Ishikawa (cell line): ENCODE results near the gene KIAA1217.

Experiments
- CREB1 ChIP-seq: IDR thresholded peaks from 2 replicates; pipeline ENCODE4 v1.6.1; 2012; ENCODE audit warnings: low read depth
- EGR1 ChIP-seq: IDR thresholded peaks from 2 replicates; pipeline ENCODE4 v1.6.1; 2012
- EP300 ChIP-seq: IDR thresholded peaks from 2 replicates; pipeline ENCODE4 v1.6.1; 2012; ENCODE audit warnings: borderline replicate concordance
- FOXM1 ChIP-seq: IDR thresholded peaks from 2 replicates; pipeline ENCODE4 v1.6.1; 2012; ENCODE audit warnings: low read depth, borderline replicate concordance
- NFIC ChIP-seq: IDR thresholded peaks from 2 replicates; pipeline ENCODE4 v1.6.1; 2012
- TF ChIP-seq, protein P1 (sequence below): IDR thresholded peaks from 2 replicates; pipeline ENCODE4 v1.6.1; 2012; ENCODE audit warnings: low read depth, mild to moderate bottlenecking
- TF ChIP-seq, protein P2 (sequence below): IDR thresholded peaks from 2 replicates; pipeline ENCODE4 v1.6.1; 2012

DNA sequence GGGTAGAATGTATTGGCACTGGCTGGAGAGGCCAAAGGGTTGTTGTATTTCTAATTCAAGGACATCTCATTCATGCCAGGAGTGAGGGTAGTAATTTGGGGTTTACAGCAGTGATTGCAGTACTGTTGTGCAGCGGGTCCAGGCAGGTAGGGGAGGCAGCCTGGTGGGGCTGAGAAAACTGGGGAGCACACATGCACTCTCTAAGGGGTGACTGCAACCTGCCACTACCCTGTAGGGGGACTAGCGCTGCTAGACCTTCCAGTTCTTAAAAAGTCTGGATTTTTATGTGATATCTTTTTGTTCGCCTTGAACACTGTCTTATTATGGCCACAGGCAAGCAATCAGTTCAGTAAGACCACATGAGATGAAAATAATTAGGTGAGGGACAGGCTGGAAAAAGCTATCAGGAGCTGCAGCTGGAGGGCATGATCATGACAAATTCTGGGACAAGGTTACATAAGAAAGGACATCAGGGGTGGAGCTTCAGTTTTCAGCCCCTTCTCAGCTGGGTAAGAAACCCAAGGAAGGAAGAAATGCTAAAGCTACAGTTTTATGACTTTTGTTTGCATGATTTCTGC, 365.7 kb downstream of the KIAA1217 start:
- TF ChIP-seq, protein P1, sequence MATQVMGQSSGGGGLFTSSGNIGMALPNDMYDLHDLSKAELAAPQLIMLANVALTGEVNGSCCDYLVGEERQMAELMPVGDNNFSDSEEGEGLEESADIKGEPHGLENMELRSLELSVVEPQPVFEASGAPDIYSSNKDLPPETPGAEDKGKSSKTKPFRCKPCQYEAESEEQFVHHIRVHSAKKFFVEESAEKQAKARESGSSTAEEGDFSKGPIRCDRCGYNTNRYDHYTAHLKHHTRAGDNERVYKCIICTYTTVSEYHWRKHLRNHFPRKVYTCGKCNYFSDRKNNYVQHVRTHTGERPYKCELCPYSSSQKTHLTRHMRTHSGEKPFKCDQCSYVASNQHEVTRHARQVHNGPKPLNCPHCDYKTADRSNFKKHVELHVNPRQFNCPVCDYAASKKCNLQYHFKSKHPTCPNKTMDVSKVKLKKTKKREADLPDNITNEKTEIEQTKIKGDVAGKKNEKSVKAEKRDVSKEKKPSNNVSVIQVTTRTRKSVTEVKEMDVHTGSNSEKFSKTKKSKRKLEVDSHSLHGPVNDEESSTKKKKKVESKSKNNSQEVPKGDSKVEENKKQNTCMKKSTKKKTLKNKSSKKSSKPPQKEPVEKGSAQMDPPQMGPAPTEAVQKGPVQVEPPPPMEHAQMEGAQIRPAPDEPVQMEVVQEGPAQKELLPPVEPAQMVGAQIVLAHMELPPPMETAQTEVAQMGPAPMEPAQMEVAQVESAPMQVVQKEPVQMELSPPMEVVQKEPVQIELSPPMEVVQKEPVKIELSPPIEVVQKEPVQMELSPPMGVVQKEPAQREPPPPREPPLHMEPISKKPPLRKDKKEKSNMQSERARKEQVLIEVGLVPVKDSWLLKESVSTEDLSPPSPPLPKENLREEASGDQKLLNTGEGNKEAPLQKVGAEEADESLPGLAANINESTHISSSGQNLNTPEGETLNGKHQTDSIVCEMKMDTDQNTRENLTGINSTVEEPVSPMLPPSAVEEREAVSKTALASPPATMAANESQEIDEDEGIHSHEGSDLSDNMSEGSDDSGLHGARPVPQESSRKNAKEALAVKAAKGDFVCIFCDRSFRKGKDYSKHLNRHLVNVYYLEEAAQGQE: no peak
- no peak for TF ChIP-seq EP300
- no peak for TF ChIP-seq FOXM1
- TF ChIP-seq CREB1: no peak
- no peak for TF ChIP-seq NFIC
- TF ChIP-seq, protein P2, sequence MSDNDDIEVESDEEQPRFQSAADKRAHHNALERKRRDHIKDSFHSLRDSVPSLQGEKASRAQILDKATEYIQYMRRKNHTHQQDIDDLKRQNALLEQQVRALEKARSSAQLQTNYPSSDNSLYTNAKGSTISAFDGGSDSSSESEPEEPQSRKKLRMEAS: no peak
- TF ChIP-seq EGR1: no peak
